Liver (tissue), 9 donors: ENCODE data around the gene CYP11A1. TPM values are rescaled to one million over a fixed set of nuclear protein-coding genes. Genes with fewer than 3 reads are reported as not detected.

Experiments used
- DNase-seq: peaks from one replicate; pipeline ENCODE4 v3.0.0-alpha.2; 2017; ENCODE audit warnings: low spot score
- H3K27ac ChIP-seq, 2 donors: one replicate each; pipeline ENCODE4 v1.7.0; 2013; ENCODE audit warnings: inconsistent platforms in 2 of 2, low read length in 2 of 2, control low read depth in 1 of 2, low read depth in 1 of 2, mild to moderate bottlenecking in 1 of 2
- H3K27me3 ChIP-seq, 4 donors: one replicate each; pipeline versions ENCODE4 v1.6.1 to v1.7.0; 2013; ENCODE audit warnings: low read length in 3 of 4, inconsistent platforms in 1 of 4, mild to moderate bottlenecking in 1 of 4, moderate library complexity in 1 of 4; ENCODE audit not compliant: control insufficient read depth in 4 of 4, insufficient read depth in 4 of 4
- H3K36me3 ChIP-seq, 4 donors: one replicate each; pipeline versions ENCODE4 v1.6.1 to v1.7.0; 2013; ENCODE audit warnings: low read length in 3 of 4, mild to moderate bottlenecking in 3 of 4, low read depth in 1 of 4, moderate library complexity in 1 of 4; ENCODE audit not compliant: control insufficient read depth in 4 of 4, insufficient read depth in 3 of 4
- H3K4me1 ChIP-seq, 4 donors: one replicate each; pipeline versions ENCODE4 v1.6.1 to v1.7.0; 2013; ENCODE audit warnings: low read length in 3 of 4, mild to moderate bottlenecking in 3 of 4, moderate library complexity in 1 of 4; ENCODE audit not compliant: control insufficient read depth in 4 of 4, insufficient read depth in 4 of 4
- H3K4me3 ChIP-seq, 3 donors: one replicate each; pipeline versions ENCODE4 v1.6.1 to v1.7.0; 2013; ENCODE audit warnings: low read length in 3 of 3, control low read depth in 1 of 3, low read depth in 1 of 3, mild to moderate bottlenecking in 1 of 3
- H3K9ac ChIP-seq, 2 donors: one replicate each; pipeline ENCODE4 v1.7.0; 2013; ENCODE audit warnings: low read length in 2 of 2, mild to moderate bottlenecking in 2 of 2, moderate library complexity in 2 of 2, control low read depth in 1 of 2, low read depth in 1 of 2
- H3K9me3 ChIP-seq, 4 donors: one replicate each; pipeline versions ENCODE4 v1.6.1 to v1.7.0; 2013; ENCODE audit warnings: low read length in 3 of 4; ENCODE audit not compliant: control insufficient read depth in 4 of 4
- CTCF ChIP-seq: fragments of 150-350 bp; IDR thresholded peaks from 2 replicates; pipeline ENCODE4 v1.5.1; 2017; ENCODE audit warnings: improper control_type of control experiment, low read depth, low read length; ENCODE audit not compliant: missing input control
- EGR1 ChIP-seq, 2 donors: IDR thresholded peaks; 2 replicates each; pipeline ENCODE4 v1.6.1; 2016 to 2018; ENCODE audit warnings: antibody characterized with exemption in 2 of 2, low read depth in 2 of 2
- FOXA1 ChIP-seq: IDR thresholded peaks from 2 replicates; pipeline ENCODE4 v1.6.1; 2016; ENCODE audit warnings: antibody characterized with exemption
- FOXA2 ChIP-seq: IDR thresholded peaks from 2 replicates; pipeline ENCODE4 v1.6.1; 2016; ENCODE audit warnings: antibody characterized with exemption
- GABPA ChIP-seq, 2 donors: IDR thresholded peaks in 1 of 2; conservative IDR thresholded peaks in 1 of 2; 2 replicates each; pipeline ENCODE4 v1.6.1; 2016; ENCODE audit warnings: antibody characterized with exemption in 2 of 2, mild to moderate bottlenecking in 1 of 2, moderate library complexity in 1 of 2
- HNF4A ChIP-seq, 2 donors: conservative IDR thresholded peaks; 2 replicates each; pipeline ENCODE4 v1.6.1; 2016; ENCODE audit warnings: antibody characterized with exemption in 2 of 2, mild to moderate bottlenecking in 2 of 2
- HNF4G ChIP-seq: IDR thresholded peaks from 2 replicates; pipeline ENCODE4 v1.6.1; 2016; ENCODE audit warnings: antibody characterized with exemption
- JUND ChIP-seq, 2 donors: IDR thresholded peaks; 2 replicates each; pipeline ENCODE4 v1.6.1; 2016; ENCODE audit warnings: antibody characterized with exemption in 2 of 2
- MAX ChIP-seq: IDR thresholded peaks from 2 replicates; pipeline ENCODE4 v1.6.1; 2016; ENCODE audit warnings: antibody characterized with exemption
- NR2F2 ChIP-seq: IDR thresholded peaks from 2 replicates; pipeline ENCODE4 v1.6.1; 2016; ENCODE audit warnings: antibody characterized with exemption
- RAD21 ChIP-seq, 2 donors: IDR thresholded peaks; 2 replicates each; pipeline ENCODE4 v1.6.1; 2016; ENCODE audit warnings: antibody characterized with exemption in 2 of 2, mild to moderate bottlenecking in 2 of 2
- RXRA ChIP-seq, 2 donors: IDR thresholded peaks; 2 replicates each; pipeline ENCODE4 v1.6.1; 2017 to 2018; ENCODE audit warnings: antibody characterized with exemption in 2 of 2, mild to moderate bottlenecking in 1 of 2
- SP1 ChIP-seq: IDR thresholded peaks from 2 replicates; pipeline ENCODE4 v1.6.1; 2018; ENCODE audit warnings: antibody characterized with exemption, mild to moderate bottlenecking
- TAF1 ChIP-seq: conservative IDR thresholded peaks from 2 replicates; pipeline ENCODE4 v1.6.1; 2016; ENCODE audit warnings: antibody characterized with exemption, mild to moderate bottlenecking
- YY1 ChIP-seq: IDR thresholded peaks from 2 replicates; pipeline ENCODE4 v1.6.1; 2016; ENCODE audit warnings: antibody characterized with exemption, mild to moderate bottlenecking
- ZBTB33 ChIP-seq: IDR thresholded peaks from 2 replicates; pipeline ENCODE4 v1.6.1; 2016; ENCODE audit warnings: antibody characterized with exemption
- WGBS: extraction: QIAGEN DNeasy Blood & Tissue Kit; methylation state at CpG from one replicate; pipeline ENCODE4 v1.1.7; 2013; 5-methylcytosine and 5-hydroxymethylcytosine counted together
- polyA plus RNA-seq, 2 donors: library from polyadenylated mRNA; stranded (reverse) in 1 of 2; unstranded in 1 of 2; fragments of 200-250 nt in 1 of 2; fragments of >200 nt in 1 of 2; fragmentation: Nextera tagmentation in 1 of 2; extraction: Ambion mirVana in 1 of 2; gene quantifications; one replicate each; pipeline versions ENCODE4 v1.2.1 to v1.2.3, GENCODE V29; 2013 to 2015
- total RNA-seq, 2 donors: library from RNA; depleted of rRNA; stranded (reverse); fragments of >200 nt; gene quantifications; one replicate each; pipeline ENCODE4 v1.2.3, GENCODE V29; 2014
- TF ChIP-seq, protein P1 (sequence below): IDR thresholded peaks from 2 replicates; pipeline ENCODE4 v1.6.1; 2016; ENCODE audit warnings: antibody characterized with exemption
- TF ChIP-seq, protein P2 (sequence below): IDR thresholded peaks from 2 replicates; pipeline ENCODE4 v1.6.1; 2016; ENCODE audit warnings: antibody characterized with exemption, mild to moderate bottlenecking
- donor health status: healthy.
- donor health status: healthy.
- donor health status: healthy.
- donor health status: healthy.
- donor health status: healthy.

The CYP11A1 gene
- total and polyA plus RNA-seq, 4 donors, result 0.47 to 2.3 (median 1.9) TPM

- Histone ChIP-seq H3K27ac (no peak overlapping the region), H3K4me3 (no peak overlapping the region), H3K9ac (no peak overlapping the region), H3K27me3 (peaks cover 0 to 18% (median 0%) of the 10 kb centered on the region in 4 donors), H3K9me3 (no peaks in the 10 kb centered on the region), H3K4me1 (no peaks in the 10 kb centered on the region), H3K36me3 (no peaks in the 10 kb centered on the region)
- no peak for DNase-seq
- TF ChIP-seq TAF1 (no peak), YY1 (no peak), EGR1 (IDR thresholded peaks at IDR 0.05; ENCODE audit: low read depth in 2 of 2) (no peak), NR2F2 (no peak), RAD21 (IDR thresholded peaks at IDR 0.05) (no peak), ZBTB33 (no peak), RXRA (IDR thresholded peaks at IDR 0.05) (no peak), HNF4A (conservative IDR thresholded peaks at IDR 0.05) (no peak), FOXA1 (no peak), MAX (no peak), FOXA2 (no peak), SP1 (no peak), CTCF (no peak), HNF4G (no peak), JUND (IDR thresholded peaks at IDR 0.05) (no peak), GABPA (IDR thresholded peaks at IDR 0.05 in 1 of 2, conservative IDR thresholded peaks at IDR 0.05 in 1 of 2) (no peak)
- TF ChIP-seq, protein P1, sequence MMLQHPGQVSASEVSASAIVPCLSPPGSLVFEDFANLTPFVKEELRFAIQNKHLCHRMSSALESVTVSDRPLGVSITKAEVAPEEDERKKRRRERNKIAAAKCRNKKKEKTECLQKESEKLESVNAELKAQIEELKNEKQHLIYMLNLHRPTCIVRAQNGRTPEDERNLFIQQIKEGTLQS, result no peak
- TF ChIP-seq, protein P2, sequence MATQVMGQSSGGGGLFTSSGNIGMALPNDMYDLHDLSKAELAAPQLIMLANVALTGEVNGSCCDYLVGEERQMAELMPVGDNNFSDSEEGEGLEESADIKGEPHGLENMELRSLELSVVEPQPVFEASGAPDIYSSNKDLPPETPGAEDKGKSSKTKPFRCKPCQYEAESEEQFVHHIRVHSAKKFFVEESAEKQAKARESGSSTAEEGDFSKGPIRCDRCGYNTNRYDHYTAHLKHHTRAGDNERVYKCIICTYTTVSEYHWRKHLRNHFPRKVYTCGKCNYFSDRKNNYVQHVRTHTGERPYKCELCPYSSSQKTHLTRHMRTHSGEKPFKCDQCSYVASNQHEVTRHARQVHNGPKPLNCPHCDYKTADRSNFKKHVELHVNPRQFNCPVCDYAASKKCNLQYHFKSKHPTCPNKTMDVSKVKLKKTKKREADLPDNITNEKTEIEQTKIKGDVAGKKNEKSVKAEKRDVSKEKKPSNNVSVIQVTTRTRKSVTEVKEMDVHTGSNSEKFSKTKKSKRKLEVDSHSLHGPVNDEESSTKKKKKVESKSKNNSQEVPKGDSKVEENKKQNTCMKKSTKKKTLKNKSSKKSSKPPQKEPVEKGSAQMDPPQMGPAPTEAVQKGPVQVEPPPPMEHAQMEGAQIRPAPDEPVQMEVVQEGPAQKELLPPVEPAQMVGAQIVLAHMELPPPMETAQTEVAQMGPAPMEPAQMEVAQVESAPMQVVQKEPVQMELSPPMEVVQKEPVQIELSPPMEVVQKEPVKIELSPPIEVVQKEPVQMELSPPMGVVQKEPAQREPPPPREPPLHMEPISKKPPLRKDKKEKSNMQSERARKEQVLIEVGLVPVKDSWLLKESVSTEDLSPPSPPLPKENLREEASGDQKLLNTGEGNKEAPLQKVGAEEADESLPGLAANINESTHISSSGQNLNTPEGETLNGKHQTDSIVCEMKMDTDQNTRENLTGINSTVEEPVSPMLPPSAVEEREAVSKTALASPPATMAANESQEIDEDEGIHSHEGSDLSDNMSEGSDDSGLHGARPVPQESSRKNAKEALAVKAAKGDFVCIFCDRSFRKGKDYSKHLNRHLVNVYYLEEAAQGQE, result no peak
- WGBS, result 54% methylated on average over 7 of the region's 7 CpGs
These were observed 65.7 kb downstream of the CYP11A1 start for GRCh38 chr15:74301583-74302361.
